ENCODE results near the gene TGIF2.

DNA sequence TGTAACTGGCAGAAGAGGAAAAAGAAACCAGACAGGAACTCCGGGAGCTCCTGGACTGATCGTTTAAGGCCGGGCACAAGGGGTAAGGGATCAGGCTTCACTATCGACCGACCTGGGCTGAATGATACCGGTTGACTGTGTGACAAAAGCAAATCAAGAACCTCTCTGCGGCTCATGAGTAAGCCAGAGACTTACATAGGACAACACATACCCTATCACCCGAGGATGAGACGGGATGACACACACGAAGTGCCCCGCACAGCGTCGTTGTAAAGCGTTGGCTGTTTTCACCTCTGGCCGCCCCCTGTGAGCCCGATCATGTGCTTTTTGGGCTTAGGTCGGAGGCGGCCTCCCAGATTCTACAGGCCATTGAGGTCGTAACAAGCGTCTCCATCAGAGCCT is 695 bp upstream of the TGIF2 start:
- TF ChIP-seq, protein P1, sequence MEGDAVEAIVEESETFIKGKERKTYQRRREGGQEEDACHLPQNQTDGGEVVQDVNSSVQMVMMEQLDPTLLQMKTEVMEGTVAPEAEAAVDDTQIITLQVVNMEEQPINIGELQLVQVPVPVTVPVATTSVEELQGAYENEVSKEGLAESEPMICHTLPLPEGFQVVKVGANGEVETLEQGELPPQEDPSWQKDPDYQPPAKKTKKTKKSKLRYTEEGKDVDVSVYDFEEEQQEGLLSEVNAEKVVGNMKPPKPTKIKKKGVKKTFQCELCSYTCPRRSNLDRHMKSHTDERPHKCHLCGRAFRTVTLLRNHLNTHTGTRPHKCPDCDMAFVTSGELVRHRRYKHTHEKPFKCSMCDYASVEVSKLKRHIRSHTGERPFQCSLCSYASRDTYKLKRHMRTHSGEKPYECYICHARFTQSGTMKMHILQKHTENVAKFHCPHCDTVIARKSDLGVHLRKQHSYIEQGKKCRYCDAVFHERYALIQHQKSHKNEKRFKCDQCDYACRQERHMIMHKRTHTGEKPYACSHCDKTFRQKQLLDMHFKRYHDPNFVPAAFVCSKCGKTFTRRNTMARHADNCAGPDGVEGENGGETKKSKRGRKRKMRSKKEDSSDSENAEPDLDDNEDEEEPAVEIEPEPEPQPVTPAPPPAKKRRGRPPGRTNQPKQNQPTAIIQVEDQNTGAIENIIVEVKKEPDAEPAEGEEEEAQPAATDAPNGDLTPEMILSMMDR (IDR thresholded peaks at IDR 0.05), result no peak
- TF ChIP-seq POLR2A (IDR thresholded peaks at IDR 0.05), result no peak

Data from lower leg skin (tissue), 3 donors.